GM21619 (cell line): ENCODE data around the gene SPATA33.

ENCODE experiments used
- ATAC-seq: cut with Tn5 transposase; IDR thresholded peaks from one replicate; pipeline ENCODE4 v1.9.1; 2021; ENCODE audit not compliant: unreplicated experiment

Gene SPATA33

GRCh38 chr16:89657442-89658220, at the start of gene SPATA33, which contains the start of gene CHMP1A:
Gene SPATA33 (plus strand): TSS chr16:89657836. CDS start chr16:89657912, 76 bp downstream.
Gene CHMP1A (minus strand): TSS chr16:89657708. CDS start chr16:89657588, 120 bp downstream.
- ATAC-seq = peak; percentile 89

- no peak for ATAC-seq
These were observed 49.5 kb upstream of the SPATA33 start for GRCh38 chr16:89607937-89608740.

GRCh38 chr16:89610108-89610453, 47.6 kb upstream of the SPATA33 start:
- no peak for ATAC-seq

GRCh38 chr16:89612415-89613166, 45.0 kb upstream of the SPATA33 start:
- no peak for ATAC-seq

GRCh38 chr16:89613231-89613953, 44.2 kb upstream of the SPATA33 start, which contains the start of gene DPEP1:
Gene DPEP1 (plus strand): TSS chr16:89613642. CDS start chr16:89630411, 16,769 bp downstream.
- ATAC-seq = no peak

GRCh38 chr16:89613954-89614459, 43.6 kb upstream of the SPATA33 start:
- ATAC-seq = no peak

GRCh38 chr16:89615176-89615575, 42.5 kb upstream of the SPATA33 start:
- no peak for ATAC-seq

- ATAC-seq = no peak
These were observed 42.0 kb upstream of the SPATA33 start for GRCh38 chr16:89615596-89616090.

GRCh38 chr16:89616623-89617022, 41.0 kb upstream of the SPATA33 start:
- no peak for ATAC-seq

- no peak for ATAC-seq
These were observed 40.6 kb upstream of the SPATA33 start for GRCh38 chr16:89617036-89617435.

GRCh38 chr16:89618109-89618998, 39.3 kb upstream of the SPATA33 start:
- ATAC-seq = no peak

GRCh38 chr16:89619840-89620239, 37.8 kb upstream of the SPATA33 start:
- ATAC-seq = no peak

GRCh38 chr16:89620406-89620841, 37.2 kb upstream of the SPATA33 start:
- ATAC-seq = no peak

GRCh38 chr16:89621136-89621697, 36.4 kb upstream of the SPATA33 start:
- no peak for ATAC-seq

GRCh38 chr16:89621698-89622409, 35.8 kb upstream of the SPATA33 start:
- no peak for ATAC-seq

GRCh38 chr16:89623511-89624261, 34.0 kb upstream of the SPATA33 start:
- ATAC-seq = no peak
